Muscle of leg (tissue), 11 donors: ENCODE results near the gene PAX8. TPM values are rescaled to one million over a fixed set of nuclear protein-coding genes. Genes with fewer than 3 reads are reported as not detected.

Experiments used
- DNase-seq: peaks from one replicate; pipeline ENCODE4 v3.0.0; 2013
- H3K27ac ChIP-seq: one replicate; pipeline ENCODE4 v1.5.1; 2013; ENCODE audit warnings: mild to moderate bottlenecking, low read length, control low read depth
- H3K27me3 ChIP-seq: one replicate; pipeline ENCODE4 v1.6.1; 2013; ENCODE audit warnings: low read length; ENCODE audit not compliant: control insufficient read depth, insufficient read depth
- H3K36me3 ChIP-seq: one replicate; pipeline ENCODE4 v1.6.1; 2013; ENCODE audit warnings: low read length; ENCODE audit not compliant: control insufficient read depth, insufficient read depth
- H3K4me1 ChIP-seq: one replicate; pipeline ENCODE4 v1.6.1; 2013; ENCODE audit warnings: low read length; ENCODE audit not compliant: control insufficient read depth, insufficient read depth
- H3K4me3 ChIP-seq: one replicate; pipeline ENCODE4 v1.5.1; 2013; ENCODE audit warnings: low read length, control low read depth
- H3K9me3 ChIP-seq: replicated peaks from 2 replicates; pipeline ENCODE4 v1.6.1; 2013; ENCODE audit warnings: low read depth, low read length; ENCODE audit not compliant: control insufficient read depth
- WGBS: methylation state at CpG from one replicate; pipeline ENCODE4 v1.1.5; 2013; ENCODE audit warnings: missing lambda C conversion rate; ENCODE audit not compliant: insufficient coverage; 5-methylcytosine and 5-hydroxymethylcytosine counted together
- polyA plus RNA-seq, 8 donors: library from polyadenylated mRNA; unstranded; fragments of 120-200 nt; gene quantifications; one replicate each; pipeline versions ENCODE4 v1.2.1 to v1.2.3, GENCODE V29; 2013; ENCODE audit warnings: inconsistent platforms in 1 of 8, low replicate concordance in 1 of 8; ENCODE audit not compliant: insufficient read length in 8 of 8, insufficient read depth in 1 of 8
- total RNA-seq: library from RNA; stranded (reverse); fragments of 120-200 nt; gene quantifications from one replicate; pipeline ENCODE4 v1.2.4, GENCODE V29; 2013

The PAX8 gene
- total and polyA plus RNA-seq, 9 donors: 0.02 to 11.3 (median 2.5) TPM

DNA sequence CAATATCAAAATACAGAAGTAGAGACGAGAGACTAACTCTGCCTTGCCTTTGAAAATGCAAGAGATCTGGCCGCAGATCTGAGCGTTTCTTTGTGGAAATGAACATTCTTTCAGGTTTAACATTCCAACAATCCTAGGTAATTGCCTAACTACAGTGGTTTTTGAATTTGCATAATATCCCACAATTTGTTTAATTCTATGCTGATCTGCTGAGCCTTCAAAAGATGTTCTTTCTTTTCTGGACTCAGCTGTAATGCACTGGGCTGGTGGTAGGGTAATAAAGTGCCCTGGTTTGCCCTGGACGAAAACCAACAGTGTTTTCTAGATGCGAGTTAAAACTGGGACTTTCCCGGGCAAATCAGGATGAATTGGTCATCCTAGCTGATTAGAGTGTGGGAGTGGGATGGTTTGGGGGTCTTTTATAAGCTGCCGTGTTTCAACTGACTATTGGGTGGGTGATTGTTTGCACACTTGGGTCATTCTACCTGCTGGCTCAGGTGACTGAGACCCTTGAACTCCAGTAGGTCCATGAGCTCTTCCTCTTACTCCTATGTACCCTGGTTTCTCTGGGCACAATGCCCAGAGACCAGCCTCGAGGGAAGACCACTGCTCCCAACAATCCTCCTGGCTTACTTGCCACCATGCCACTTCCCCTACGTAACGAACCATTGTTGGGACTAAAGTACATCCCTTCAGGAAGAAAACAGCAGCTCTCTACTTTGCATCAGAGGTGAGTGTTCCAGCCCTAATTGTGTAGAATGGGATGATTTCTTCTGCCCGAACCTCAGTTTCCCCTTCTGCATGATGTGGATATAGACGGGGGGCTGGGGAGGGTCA, 3.4 kb upstream of the PAX8 start:
- H3K27me3 ChIP-seq: peaks cover 34% of the 10 kb centered on the region
- 91% methylated on average over 5 of the region's 12 CpGs for WGBS
- H3K4me1 ChIP-seq: peaks cover 29% of the 10 kb centered on the region
- no peaks in the 10 kb centered on the region for H3K9me3 ChIP-seq
- no peak overlapping the region for H3K4me3 ChIP-seq
- DNase-seq: no peak
- H3K36me3 ChIP-seq: no peaks in the 10 kb centered on the region
- H3K27ac ChIP-seq: no peak overlapping the region

DNA sequence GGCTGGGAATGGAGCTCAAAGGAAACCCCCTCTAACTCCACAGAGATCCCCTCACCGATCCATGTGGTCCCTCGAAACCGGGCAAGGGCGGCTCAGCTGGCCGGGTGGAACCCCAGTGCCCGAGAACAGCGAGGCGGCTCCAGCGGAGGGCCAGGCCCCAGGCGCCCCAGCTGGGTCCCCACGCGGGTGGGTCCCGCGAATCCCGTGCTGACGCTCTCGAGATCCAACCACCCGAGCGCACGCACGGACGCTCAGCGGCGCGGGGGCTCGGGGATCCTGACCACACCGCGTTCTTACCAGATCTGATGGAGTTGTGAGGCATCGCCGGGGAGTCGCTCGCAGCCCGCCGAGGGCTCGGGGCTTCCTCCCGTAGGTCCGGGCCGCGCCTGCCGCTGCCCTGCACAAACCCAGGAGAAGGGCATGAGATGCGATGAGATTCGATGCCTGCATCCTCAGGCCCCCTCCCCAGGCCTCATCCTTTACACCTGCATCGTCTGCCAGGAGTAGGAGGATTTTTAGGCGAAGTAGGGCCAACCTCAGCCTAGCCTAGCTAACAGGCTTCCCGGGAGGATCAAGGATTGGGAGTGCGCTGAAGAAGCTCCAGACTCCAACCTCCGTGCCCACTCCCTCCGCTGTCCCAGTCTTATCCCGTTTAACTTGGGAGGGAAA, 514 bp downstream of the PAX8 start:
- 6% methylated on average over 37 of the region's 49 CpGs for WGBS
- H3K27me3 ChIP-seq: peaks cover 62% of the 10 kb centered on the region
- no peak overlapping the region for H3K27ac ChIP-seq
- H3K4me1 ChIP-seq: peaks cover 20% of the 10 kb centered on the region
- H3K9me3 ChIP-seq: no peaks in the 10 kb centered on the region
- no peak for DNase-seq
- H3K36me3 ChIP-seq: no peaks in the 10 kb centered on the region
- H3K4me3 ChIP-seq: no peak overlapping the region

GRCh38 chr2:113277474-113278072, 1.1 kb downstream of the PAX8 start:
- H3K36me3 ChIP-seq: no peaks in the 10 kb centered on the region
- DNase-seq: no peak
- H3K27ac ChIP-seq: no peak overlapping the region
- peaks cover 15% of the 10 kb centered on the region for H3K4me1 ChIP-seq
- no peak overlapping the region for H3K4me3 ChIP-seq
- peaks cover 68% of the 10 kb centered on the region for H3K27me3 ChIP-seq
- WGBS: 2% methylated on average over 53 of the region's 56 CpGs
- H3K9me3 ChIP-seq: no peaks in the 10 kb centered on the region

DNA sequence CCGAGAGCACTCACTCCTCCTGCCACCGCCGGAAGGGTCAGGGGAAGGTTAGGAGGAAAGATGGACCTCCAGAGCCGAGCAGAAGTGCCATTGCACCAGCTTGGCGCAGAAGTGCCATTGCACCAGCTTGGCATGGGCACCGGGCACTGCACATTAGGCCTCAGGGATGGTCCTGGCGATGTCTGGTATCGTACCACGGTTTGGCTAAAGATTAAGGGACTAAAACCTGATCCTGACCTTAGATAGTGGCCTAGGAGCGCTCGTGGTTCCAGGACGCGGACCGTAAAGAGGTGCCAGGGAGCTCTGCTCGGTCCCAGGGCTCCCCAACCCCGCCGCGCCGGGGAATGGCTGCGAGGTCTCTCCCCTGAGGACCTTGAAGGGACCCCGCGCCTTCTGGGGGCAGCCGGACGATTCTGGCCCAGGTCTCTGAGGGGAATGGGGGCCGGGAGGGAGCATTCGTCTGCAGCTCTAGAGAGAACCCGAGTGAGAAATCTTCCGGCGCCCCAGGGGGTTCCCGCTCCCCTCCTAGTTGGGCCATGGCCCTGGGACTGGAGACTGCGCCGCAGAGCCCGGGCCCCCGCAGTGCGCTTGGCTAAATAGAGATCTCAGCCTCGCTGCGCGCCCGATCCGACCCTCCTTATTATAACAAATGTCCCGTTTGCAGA, 1.8 kb downstream of the PAX8 start:
- H3K4me1 ChIP-seq: peaks cover 11% of the 10 kb centered on the region
- H3K27ac ChIP-seq: no peak overlapping the region
- H3K4me3 ChIP-seq: no peak overlapping the region
- H3K36me3 ChIP-seq: no peaks in the 10 kb centered on the region
- H3K9me3 ChIP-seq: no peaks in the 10 kb centered on the region
- H3K27me3 ChIP-seq: peaks cover 75% of the 10 kb centered on the region
- 1% methylated on average over 32 of the region's 41 CpGs for WGBS
- DNase-seq: no peak

- H3K27me3 ChIP-seq: peaks cover 81% of the 10 kb centered on the region
- 3% methylated on average over 6 of the region's 18 CpGs for WGBS
- H3K4me3 ChIP-seq: no peak overlapping the region
- H3K27ac ChIP-seq: no peak overlapping the region
- H3K36me3 ChIP-seq: no peaks in the 10 kb centered on the region
- DNase-seq: no peak
- peaks cover 11% of the 10 kb centered on the region for H3K4me1 ChIP-seq
- no peaks in the 10 kb centered on the region for H3K9me3 ChIP-seq
Measured at GRCh38 chr2:113276216-113276760, 2.4 kb downstream of the PAX8 start.

GRCh38 chr2:113275556-113276215, 3.0 kb downstream of the PAX8 start:
- no peak overlapping the region for H3K4me3 ChIP-seq
- 3% methylated on average over 34 of the region's 38 CpGs for WGBS
- no peak for DNase-seq
- no peaks in the 10 kb centered on the region for H3K9me3 ChIP-seq
- H3K36me3 ChIP-seq: no peaks in the 10 kb centered on the region
- H3K27ac ChIP-seq: no peak overlapping the region
- H3K27me3 ChIP-seq: peaks cover 84% of the 10 kb centered on the region
- peaks cover 11% of the 10 kb centered on the region for H3K4me1 ChIP-seq

- no peak overlapping the region for H3K27ac ChIP-seq
- no peak for DNase-seq
Measured at GRCh38 chr2:113274432-113274831, 4.3 kb downstream of the PAX8 start.

DNA sequence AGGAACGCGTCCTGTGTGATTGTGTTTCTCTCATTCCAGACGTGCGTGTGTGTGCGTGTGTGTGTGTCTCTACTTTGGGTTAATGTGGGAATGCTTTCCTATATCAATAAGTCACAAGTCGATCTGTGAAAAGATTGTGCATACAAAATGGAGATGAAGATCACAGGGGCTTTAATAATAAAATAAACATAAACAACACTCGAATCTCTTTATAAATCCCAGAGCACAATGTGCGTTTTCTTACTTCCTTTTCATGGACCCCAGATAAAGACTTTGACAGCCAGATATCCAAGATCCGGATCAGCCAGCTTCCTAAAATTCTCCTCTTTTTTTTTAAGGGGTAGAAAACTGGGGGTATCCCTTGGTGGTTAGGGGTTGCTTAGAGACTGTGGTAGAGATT, 4.7 kb downstream of the PAX8 start:
- WGBS: no CpG with 5 or more reads among the region's 9 CpGs
- Histone ChIP-seq H3K4me3 (no peak overlapping the region), H3K9me3 (no peaks in the 10 kb centered on the region), H3K4me1 (peaks cover 11% of the 10 kb centered on the region), H3K27me3 (peaks cover 75% of the 10 kb centered on the region), H3K36me3 (no peaks in the 10 kb centered on the region), H3K27ac (no peak overlapping the region)
- DNase-seq: no peak

More at GRCh38 chr2:113274432-113274831, 4.3 kb downstream of the PAX8 start:
- peaks cover 11% of the 10 kb centered on the region for H3K4me1 ChIP-seq
- H3K9me3 ChIP-seq: no peaks in the 10 kb centered on the region
- H3K27me3 ChIP-seq: peaks cover 79% of the 10 kb centered on the region
- no peaks in the 10 kb centered on the region for H3K36me3 ChIP-seq
- H3K4me3 ChIP-seq: no peak overlapping the region

DNA sequence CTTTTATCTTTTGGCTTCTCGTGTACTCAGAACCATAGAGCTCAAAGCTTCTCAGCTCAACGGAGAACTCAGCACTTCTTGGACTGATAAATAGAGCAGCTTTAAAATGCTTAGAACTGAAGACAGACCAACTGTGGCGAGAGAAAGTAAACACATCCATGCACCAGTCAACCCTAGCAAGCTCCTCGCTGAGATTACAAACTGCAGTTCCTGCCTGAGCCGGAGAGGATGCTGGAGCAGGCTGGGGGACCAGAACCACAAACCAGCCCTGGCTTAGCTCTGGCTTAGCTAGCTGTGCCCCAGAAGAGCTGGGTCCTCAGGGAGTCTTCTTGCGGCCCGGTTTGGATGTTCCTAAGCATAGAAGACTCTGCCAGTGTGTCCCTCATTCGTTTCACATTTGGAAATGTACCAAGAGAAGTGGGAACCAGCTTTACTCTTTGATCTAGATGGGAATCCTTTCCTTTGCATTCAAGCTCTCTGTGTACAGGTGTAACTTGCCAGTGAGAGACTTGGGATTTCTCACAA, 5.6 kb downstream of the PAX8 start:
- Histone ChIP-seq H3K4me1 (peaks cover 20% of the 10 kb centered on the region), H3K36me3 (no peaks in the 10 kb centered on the region), H3K27me3 (peaks cover 66% of the 10 kb centered on the region), H3K4me3 (no peak overlapping the region), H3K9me3 (no peaks in the 10 kb centered on the region), H3K27ac (no peak overlapping the region)
- WGBS: 3% methylated on average over 7 of the region's 8 CpGs
- DNase-seq: no peak
